Measurements from ENCODE around the gene KCNG4. TPM values are rescaled to one million over a fixed set of nuclear protein-coding genes. Genes with fewer than 3 reads are reported as not detected.

Gene KCNG4
- total and polyA plus RNA-seq, 2 of the 8 experiments (the other 6 are each of a cell fraction or from before 2014, with no cell fraction given): not detected

- TF ChIP-seq KDM1A (IDR thresholded peaks at IDR 0.05; ENCODE audit: borderline replicate concordance, low read length): no peak
Observed at GRCh38 chr16:84260766-84261554, 21.1 kb upstream of the KCNG4 start (continued).

All from H1 (cell line).